Lower leg skin (tissue), 4 donors: Measurements from ENCODE around the gene CLEC19A. TPM values are rescaled to one million over a fixed set of nuclear protein-coding genes. Genes with fewer than 3 reads are reported as not detected.

Experiments used
- DNase-seq, 2 donors: peaks; one replicate each; pipeline ENCODE4 v3.0.0-alpha.2; 2019; ENCODE audit warnings: low spot score in 2 of 2
- H3K4me3 ChIP-seq: fragments of 200-600 bp; sonication (generic); 2 replicates; pipeline ENCODE4 v1.5.1; 2017; ENCODE audit warnings: mild to moderate bottlenecking, low read depth; ENCODE audit not compliant: poor library complexity, severe bottlenecking
- POLR2A ChIP-seq, 2 donors: fragments of 450-650 bp; IDR thresholded peaks; one replicate each; pipeline ENCODE4 v1.6.1; 2016 to 2017; ENCODE audit warnings: antibody characterized with exemption in 2 of 2, mild to moderate bottlenecking in 1 of 2, moderate library complexity in 1 of 2
- WGBS, 2 donors: methylation state at CpG; one replicate each; pipeline ENCODE4 v1.1.5; 2018; 5-methylcytosine and 5-hydroxymethylcytosine counted together
- intact Hi-C: fragments of 100-400 bp; cut with DNase I; formaldehyde crosslinking; loops from one replicate; pipeline ENCODE4 v1.15.0; 2023; ENCODE audit warnings: low total_unique reads
- total RNA-seq, 4 donors: library from RNA; depleted of rRNA; stranded (reverse); fragments of >200 nt; gene quantifications; one replicate each; pipeline ENCODE4 v1.1.0, GENCODE V29; 2016
- TF ChIP-seq, protein P1 (sequence below), 3 donors: fragments of 450-650 bp; IDR thresholded peaks; one replicate each; pipeline ENCODE4 v1.5.1; 2016; ENCODE audit warnings: antibody characterized with exemption in 3 of 3, mild to moderate bottlenecking in 3 of 3, moderate library complexity in 2 of 3

CLEC19A gene
- total RNA-seq, 4 donors from 2014 or later: not detected

- no peak overlapping the region for H3K4me3 ChIP-seq
- no peak for TF ChIP-seq POLR2A (IDR thresholded peaks at IDR 0.05)
- TF ChIP-seq, protein P1, sequence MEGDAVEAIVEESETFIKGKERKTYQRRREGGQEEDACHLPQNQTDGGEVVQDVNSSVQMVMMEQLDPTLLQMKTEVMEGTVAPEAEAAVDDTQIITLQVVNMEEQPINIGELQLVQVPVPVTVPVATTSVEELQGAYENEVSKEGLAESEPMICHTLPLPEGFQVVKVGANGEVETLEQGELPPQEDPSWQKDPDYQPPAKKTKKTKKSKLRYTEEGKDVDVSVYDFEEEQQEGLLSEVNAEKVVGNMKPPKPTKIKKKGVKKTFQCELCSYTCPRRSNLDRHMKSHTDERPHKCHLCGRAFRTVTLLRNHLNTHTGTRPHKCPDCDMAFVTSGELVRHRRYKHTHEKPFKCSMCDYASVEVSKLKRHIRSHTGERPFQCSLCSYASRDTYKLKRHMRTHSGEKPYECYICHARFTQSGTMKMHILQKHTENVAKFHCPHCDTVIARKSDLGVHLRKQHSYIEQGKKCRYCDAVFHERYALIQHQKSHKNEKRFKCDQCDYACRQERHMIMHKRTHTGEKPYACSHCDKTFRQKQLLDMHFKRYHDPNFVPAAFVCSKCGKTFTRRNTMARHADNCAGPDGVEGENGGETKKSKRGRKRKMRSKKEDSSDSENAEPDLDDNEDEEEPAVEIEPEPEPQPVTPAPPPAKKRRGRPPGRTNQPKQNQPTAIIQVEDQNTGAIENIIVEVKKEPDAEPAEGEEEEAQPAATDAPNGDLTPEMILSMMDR (IDR thresholded peaks at IDR 0.05): no peak
- 74 to 78% methylated on average over 4 of the region's 4 CpGs for WGBS, 2 donors
- intact Hi-C loops: no loop called here
- no peak for DNase-seq
Measured at GRCh38 chr16:19356024-19356952, 70.8 kb downstream of the CLEC19A start.

DNA sequence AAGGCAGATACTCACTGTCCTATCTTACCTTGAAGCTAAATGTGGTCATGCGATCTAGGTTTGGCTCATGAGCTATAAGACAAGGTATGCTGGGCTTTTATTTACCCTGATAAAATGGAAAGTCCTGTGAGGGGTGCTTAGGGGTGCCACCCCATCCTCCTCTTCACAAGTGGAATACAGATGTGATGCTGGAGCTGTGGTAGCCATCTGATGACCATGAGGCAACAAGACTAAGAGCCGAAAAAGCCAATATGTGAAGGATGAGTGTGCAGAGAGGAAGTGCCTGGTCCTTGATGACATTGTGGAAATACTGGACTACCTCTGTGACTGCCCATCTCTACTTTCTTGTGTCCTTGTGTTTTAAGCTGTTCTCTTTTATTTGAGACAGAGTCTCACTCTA lies 74.0 kb downstream of the CLEC19A start:
- DNase-seq: no peak
- no peak overlapping the region for H3K4me3 ChIP-seq
- no peak for TF ChIP-seq POLR2A (IDR thresholded peaks at IDR 0.05)
- TF ChIP-seq, protein P1 (IDR thresholded peaks at IDR 0.05): no peak
- WGBS, 2 donors: 95 to 96% methylated on average over 2 of the region's 2 CpGs
- intact Hi-C loops: no loop called here

Other genes starting within 250 kb of the CLEC19A start
- gene COQ7, start 218.1 kb upstream of the CLEC19A start, total RNA-seq: 10 to 100 TPM; 11.4 to 18.3 (median 15.4) TPM
- gene ITPRIPL2, start 171.8 kb upstream of the CLEC19A start, total RNA-seq: 10 to 100 TPM; 57.3 to 61.0 (median 58.1) TPM
- 1 to 10 TPM; 3.7 to 9.0 (median 4.8) TPM for gene SYT17, start 117.5 kb upstream of the CLEC19A start, total RNA-seq
- 1 to 10 TPM in 3 of 4 donors, under 1 TPM in 1; 0.80 to 1.8 (median 1.2) TPM for gene TMC5, start 132.2 kb downstream of the CLEC19A start, total RNA-seq
- 10 to 100 TPM; 41.7 to 65.0 (median 58.6) TPM for gene GDE1, start 236.4 kb downstream of the CLEC19A start, total RNA-seq
- gene CCP110, start 238.2 kb downstream of the CLEC19A start, total RNA-seq: 1 to 10 TPM; 6.6 to 8.6 (median 7.5) TPM